Measurements from ENCODE around the gene USP9X.

DNA sequence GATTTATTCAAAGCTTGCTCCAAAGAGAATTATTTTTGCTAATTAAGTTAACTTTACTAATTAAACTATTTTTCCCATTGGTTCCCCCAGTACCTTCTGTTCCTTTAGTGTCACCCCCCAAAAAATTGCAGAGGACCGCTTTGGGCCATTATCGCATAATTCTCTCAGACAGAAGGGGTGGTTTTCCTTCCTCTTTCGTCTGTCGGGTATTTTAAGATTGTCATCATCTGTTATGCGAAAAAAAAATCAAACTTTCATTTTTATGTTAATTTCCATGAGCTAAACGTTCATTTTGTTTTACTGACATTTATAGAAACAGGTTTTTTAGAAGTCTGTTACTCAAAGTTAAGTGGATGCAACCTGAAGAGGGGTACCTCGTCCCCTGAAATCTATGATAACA lies 172.6 kb downstream of the USP9X start:
- no peak for TF ChIP-seq CTCF (conservative IDR thresholded peaks at IDR 0.05; ENCODE audit: low read length)
- TF ChIP-seq EZH2phosphoT487 (IDR thresholded peaks at IDR 0.05; ENCODE audit: borderline replicate concordance), result no peak
